Measurements from ENCODE around the gene TEF.

DNA sequence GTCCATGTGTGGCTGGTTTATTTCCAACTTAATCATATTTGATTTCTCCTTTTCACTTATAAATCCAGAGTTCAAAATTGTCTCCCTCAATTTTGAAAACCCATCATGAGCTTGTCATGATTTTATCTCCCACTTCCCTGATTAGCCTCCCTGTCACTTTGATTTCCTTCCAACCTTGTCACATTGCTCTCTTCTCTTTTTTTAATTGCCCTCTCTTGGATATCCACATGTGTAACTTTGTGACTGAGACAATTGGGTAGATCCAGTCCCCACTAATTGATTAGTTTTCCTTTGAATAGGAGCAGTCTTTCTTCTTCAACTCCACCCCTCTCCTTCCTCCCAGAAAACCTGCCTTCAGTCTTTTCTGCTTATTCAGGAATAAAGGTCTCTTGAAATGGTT lies 2.4 kb downstream of the TEF start:
- TF ChIP-seq GATA3 (IDR thresholded peaks at IDR 0.05; ENCODE audit: low read depth, low read length) (no peak), GATA2 (IDR thresholded peaks at IDR 0.05; ENCODE audit: low read depth, low read length) (no peak)

Data from SH-SY5Y (cell line).